CD4-positive, CD25-positive, alpha-beta regulatory T cell (primary cell): Measurements from ENCODE around the gene GRIN1. TPM values are rescaled to one million over a fixed set of nuclear protein-coding genes. Genes with fewer than 3 reads are reported as not detected.

Experiments used
- ATAC-seq, 2 donors: fragments of 150-1000 bp; cut with Tn5 transposase; one replicate each; pipeline ENCODE4 v1.10.0; 2021; ENCODE audit warnings: low read depth in 2 of 2, moderate number of reproducible peaks in 2 of 2, moderate library complexity in 1 of 2
- DNase-seq, 3 donors: peaks; one replicate each; pipeline versions ENCODE4 v3.0.0 to v3.0.0-alpha.2; 2012 to 2022; ENCODE audit warnings: mixed read lengths in 1 of 3
- H3K27ac ChIP-seq: one replicate; pipeline ENCODE4 v1.7.0; 2013; ENCODE audit warnings: mild to moderate bottlenecking, low read length; ENCODE audit not compliant: insufficient read depth, poor library complexity, severe bottlenecking
- H3K27me3 ChIP-seq: one replicate; pipeline ENCODE4 v1.7.0; 2013; ENCODE audit warnings: low read length; ENCODE audit not compliant: control insufficient read depth, insufficient read depth
- H3K36me3 ChIP-seq: one replicate; pipeline ENCODE4 v1.7.0; 2013; ENCODE audit warnings: mild to moderate bottlenecking, low read length, moderate library complexity; ENCODE audit not compliant: control insufficient read depth, insufficient read depth
- H3K4me1 ChIP-seq: 2 replicates; pipeline ENCODE4 v1.7.0; 2013; ENCODE audit warnings: mild to moderate bottlenecking, low read length; ENCODE audit not compliant: insufficient read depth, control insufficient read depth, poor library complexity, severe bottlenecking
- H3K4me3 ChIP-seq: one replicate; pipeline ENCODE4 v1.7.0; 2013; ENCODE audit warnings: low read depth, mild to moderate bottlenecking, low read length, moderate library complexity
- H3K9me3 ChIP-seq, 2 experiments: 1 replicate in 1 of 2; 2 replicates in 1 of 2; pipeline ENCODE4 v1.7.0; 2013; ENCODE audit warnings: low read length in 2 of 2, mild to moderate bottlenecking in 1 of 2, moderate library complexity in 1 of 2; ENCODE audit not compliant: control insufficient read depth in 2 of 2
- H3K27ac Mint-ChIP-seq, 3 donors: one replicate each; pipeline ENCODE4 v1.8.0; 2020 to 2022; ENCODE audit warnings: mild to moderate bottlenecking in 3 of 3, mixed read lengths in 3 of 3, moderate library complexity in 2 of 3
- H3K27me3 Mint-ChIP-seq: one replicate; pipeline ENCODE4 v1.8.0; 2022; ENCODE audit warnings: mild to moderate bottlenecking, mixed read lengths
- H3K36me3 Mint-ChIP-seq: one replicate; pipeline ENCODE4 v1.8.0; 2020; ENCODE audit warnings: mixed read lengths
- H3K4me1 Mint-ChIP-seq, 4 donors: one replicate each; pipeline ENCODE4 v1.8.0; 2020 to 2022; ENCODE audit warnings: mixed read lengths in 4 of 4, mild to moderate bottlenecking in 1 of 4
- H3K4me3 Mint-ChIP-seq, 4 donors: one replicate each; pipeline ENCODE4 v1.8.0; 2020 to 2022; ENCODE audit warnings: mild to moderate bottlenecking in 4 of 4, mixed read lengths in 4 of 4, moderate library complexity in 3 of 4
- H3K9me3 Mint-ChIP-seq, 7 donors: one replicate each; pipeline ENCODE4 v1.8.0; 2020 to 2022; ENCODE audit warnings: mixed read lengths in 7 of 7, mild to moderate bottlenecking in 3 of 7, moderate library complexity in 2 of 7
- polyA plus RNA-seq, 4 donors: library from polyadenylated mRNA; unstranded; fragments of 300-500 nt; fragmentation: Illumina TruSeq; gene quantifications; one replicate each; pipeline ENCODE4 v1.2.3, GENCODE V29; 2021
- total RNA-seq: library from RNA; stranded (reverse); gene quantifications from one replicate; pipeline ENCODE4 v1.2.3, GENCODE V29; 2022

The GRIN1 gene
- total and polyA plus RNA-seq, 5 donors from 2014 or later: not detected

DNA sequence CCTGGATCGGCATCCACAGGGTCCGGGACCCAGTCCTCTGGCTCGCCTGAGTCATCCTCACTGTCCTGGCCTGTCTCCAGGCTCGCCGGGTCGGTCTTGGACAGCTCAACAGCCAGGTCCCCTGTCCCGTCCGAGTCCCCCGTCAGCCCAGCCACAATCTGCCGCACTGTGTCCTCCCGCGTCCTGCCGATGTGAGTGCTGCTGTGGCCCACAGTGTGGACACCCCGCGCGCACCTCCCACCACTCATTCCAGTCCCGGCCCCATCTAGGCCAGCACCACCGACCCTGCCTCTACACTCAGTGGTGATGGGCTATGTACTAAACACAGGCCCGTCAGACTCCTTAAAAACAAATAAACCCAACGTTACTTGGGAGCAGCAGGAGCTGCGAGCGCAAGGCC lies 42.7 kb downstream of the GRIN1 start:
- H3K4me1 Mint-ChIP-seq: peaks cover 0 to 20% (median 5%) of the 10 kb centered on the region in 4 donors
- H3K27me3 ChIP-seq: no peaks in the 10 kb centered on the region
- H3K27ac Mint-ChIP-seq: no peak overlapping the region
- H3K4me3 ChIP-seq: no peak overlapping the region
- no peak for ATAC-seq
- H3K36me3 ChIP-seq: peaks cover 49% of the 10 kb centered on the region
- no peak overlapping the region for H3K27ac ChIP-seq
- H3K27me3 Mint-ChIP-seq: peaks cover under 1% of the 10 kb centered on the region
- peaks cover 17% of the 10 kb centered on the region for H3K36me3 Mint-ChIP-seq
- H3K9me3 ChIP-seq: no peaks in the 10 kb centered on the region
- H3K4me3 Mint-ChIP-seq: no peak overlapping the region
- DNase-seq: no peak
- peaks cover 10% of the 10 kb centered on the region for H3K4me1 ChIP-seq
- peaks cover 0 to 2% (median 0%) of the 10 kb centered on the region in 7 donors for H3K9me3 Mint-ChIP-seq

GRCh38 chr9:137182836-137183235 lies 43.9 kb downstream of the GRIN1 start:
- no peak overlapping the region for H3K27ac Mint-ChIP-seq
- DNase-seq (no peak), ATAC-seq (no peak)
- Histone ChIP-seq H3K4me3 (no peak overlapping the region), H3K9me3 (no peaks in the 10 kb centered on the region), H3K27ac (no peak overlapping the region), H3K27me3 (no peaks in the 10 kb centered on the region), H3K36me3 (peaks cover 49% of the 10 kb centered on the region), H3K4me1 (peaks cover 21% of the 10 kb centered on the region)
- H3K9me3 Mint-ChIP-seq: peaks cover 0 to 2% (median 0%) of the 10 kb centered on the region in 7 donors
- peak overlapping the region in 1 of 4 donors; percentile 78 for H3K4me3 Mint-ChIP-seq
- H3K4me1 Mint-ChIP-seq: peaks cover 0 to 31% (median 13%) of the 10 kb centered on the region in 4 donors
- H3K36me3 Mint-ChIP-seq: peaks cover 12% of the 10 kb centered on the region
- H3K27me3 Mint-ChIP-seq: no peaks in the 10 kb centered on the region

DNA sequence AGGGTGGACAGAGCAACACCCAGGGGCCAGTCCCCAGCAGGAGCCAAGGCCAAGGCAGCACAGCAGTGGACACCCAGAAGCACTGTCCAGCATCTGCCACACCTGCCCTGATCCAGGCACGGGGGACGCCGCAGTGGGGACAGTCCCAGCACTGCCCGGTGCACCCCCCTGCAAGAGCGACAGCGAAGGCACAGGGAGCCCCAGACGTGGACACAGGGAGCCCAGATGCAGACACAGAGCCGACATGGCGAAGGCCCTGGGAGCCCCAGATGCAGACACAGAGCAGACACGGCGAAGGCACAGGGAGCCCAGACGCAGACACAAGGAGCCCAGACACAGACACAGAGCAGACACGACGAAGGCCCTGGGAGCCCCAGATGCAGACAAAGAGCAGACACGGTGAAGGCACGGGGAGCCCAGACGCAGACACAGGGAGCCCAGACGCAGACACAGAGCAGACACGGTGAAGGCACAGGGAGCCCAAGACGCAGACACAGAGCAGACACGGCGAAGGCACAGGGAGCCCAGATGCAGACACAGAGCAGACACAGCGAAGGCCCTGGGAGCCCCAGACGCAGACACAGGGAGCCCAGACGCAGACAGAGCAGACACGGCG lies 45.1 kb downstream of the GRIN1 start:
- Histone ChIP-seq H3K27ac (no peak overlapping the region), H3K9me3 (no peaks in the 10 kb centered on the region), H3K27me3 (no peaks in the 10 kb centered on the region), H3K4me1 (peaks cover 27% of the 10 kb centered on the region), H3K36me3 (peaks cover 48% of the 10 kb centered on the region), H3K4me3 (no peak overlapping the region)
- Mint-ChIP-seq H3K9me3 (peaks cover 0 to 2% (median 0%) of the 10 kb centered on the region in 7 donors), H3K4me1 (peaks cover 0 to 37% (median 13%) of the 10 kb centered on the region in 4 donors), H3K27me3 (no peaks in the 10 kb centered on the region), H3K4me3 (peak overlapping the region in 2 of 4 donors; percentile 48 to 60), H3K27ac (no peak overlapping the region), H3K36me3 (peaks cover 11% of the 10 kb centered on the region)
- no peak for DNase-seq
- no peak for ATAC-seq

- H3K4me1 Mint-ChIP-seq: peaks cover 0 to 43% (median 13%) of the 10 kb centered on the region in 4 donors
- peak overlapping the region in 1 of 4 donors; percentile 31 for H3K4me3 Mint-ChIP-seq
- no peaks in the 10 kb centered on the region for H3K27me3 Mint-ChIP-seq
- Histone ChIP-seq H3K36me3 (peaks cover 42% of the 10 kb centered on the region), H3K27me3 (no peaks in the 10 kb centered on the region), H3K4me1 (peaks cover 36% of the 10 kb centered on the region), H3K9me3 (no peaks in the 10 kb centered on the region), H3K4me3 (no peak overlapping the region), H3K27ac (no peak overlapping the region)
- peaks cover 8% of the 10 kb centered on the region for H3K36me3 Mint-ChIP-seq
- ATAC-seq (no peak), DNase-seq (no peak)
- no peak overlapping the region for H3K27ac Mint-ChIP-seq
- H3K9me3 Mint-ChIP-seq: peaks cover 0 to 2% (median 0%) of the 10 kb centered on the region in 7 donors
Measured at GRCh38 chr9:137184881-137185660, 46.1 kb downstream of the GRIN1 start.

GRCh38 chr9:137185921-137186320 lies 47.0 kb downstream of the GRIN1 start:
- Histone ChIP-seq H3K9me3 (no peaks in the 10 kb centered on the region), H3K27me3 (no peaks in the 10 kb centered on the region), H3K27ac (no peak overlapping the region), H3K36me3 (peaks cover 39% of the 10 kb centered on the region), H3K4me1 (peaks cover 39% of the 10 kb centered on the region), H3K4me3 (no peak overlapping the region)
- Mint-ChIP-seq H3K27ac (no peak overlapping the region), H3K9me3 (peaks cover 0 to 2% (median 0%) of the 10 kb centered on the region in 7 donors), H3K36me3 (peaks cover 8% of the 10 kb centered on the region), H3K27me3 (no peaks in the 10 kb centered on the region), H3K4me1 (peaks cover 0 to 47% (median 13%) of the 10 kb centered on the region in 4 donors), H3K4me3 (peak overlapping the region in 3 of 4 donors; percentile 93 to 97 (median 95))
- DNase-seq (no peak), ATAC-seq (no peak)

GRCh38 chr9:137186385-137186784 lies 47.4 kb downstream of the GRIN1 start:
- peaks cover 0 to 2% (median 0%) of the 10 kb centered on the region in 7 donors for H3K9me3 Mint-ChIP-seq
- peak overlapping the region in 2 of 3 donors; percentile 89 to 94 for H3K27ac Mint-ChIP-seq
- H3K27me3 Mint-ChIP-seq: no peaks in the 10 kb centered on the region
- Histone ChIP-seq H3K27me3 (no peaks in the 10 kb centered on the region), H3K4me1 (peaks cover 39% of the 10 kb centered on the region), H3K4me3 (peak overlapping the region; percentile 71), H3K36me3 (peaks cover 35% of the 10 kb centered on the region), H3K27ac (no peak overlapping the region), H3K9me3 (no peaks in the 10 kb centered on the region)
- H3K4me3 Mint-ChIP-seq: peak overlapping the region in 3 of 4 donors; percentile 93 to 97 (median 95)
- H3K4me1 Mint-ChIP-seq: peaks cover 0 to 49% (median 13%) of the 10 kb centered on the region in 4 donors
- ATAC-seq: no peak
- DNase-seq: no peak
- peaks cover 8% of the 10 kb centered on the region for H3K36me3 Mint-ChIP-seq

DNA sequence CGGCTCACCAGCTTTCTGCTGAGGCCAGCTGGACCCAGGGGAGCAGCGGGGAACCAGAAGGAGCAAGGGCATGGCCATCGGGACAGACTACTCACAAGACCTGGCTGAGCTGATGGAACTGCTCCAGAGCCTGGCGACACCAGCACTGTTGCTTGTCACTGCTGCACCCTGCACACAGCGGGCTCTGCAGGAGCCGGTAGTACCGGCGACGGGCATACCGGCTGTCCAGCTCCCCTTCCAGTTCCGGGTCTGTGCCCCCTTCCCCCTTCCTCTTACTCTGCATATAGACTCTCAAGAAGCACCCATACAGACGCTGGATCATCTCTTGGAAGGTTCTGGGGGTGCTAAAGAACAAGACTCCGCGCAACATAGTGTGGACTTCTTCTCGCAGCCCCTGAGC lies 48.4 kb downstream of the GRIN1 start:
- Histone ChIP-seq H3K27me3 (no peaks in the 10 kb centered on the region), H3K27ac (peak overlapping the region; percentile 98), H3K9me3 (no peaks in the 10 kb centered on the region), H3K4me1 (peaks cover 39% of the 10 kb centered on the region), H3K36me3 (peaks cover 30% of the 10 kb centered on the region), H3K4me3 (peak overlapping the region; percentile 71)
- Mint-ChIP-seq H3K4me3 (peak overlapping the region; percentile 92 to 97 (median 94)), H3K9me3 (peaks cover 0 to 2% (median 0%) of the 10 kb centered on the region in 7 donors), H3K27ac (peak overlapping the region; percentile 92 to 96 (median 94)), H3K36me3 (peaks cover 4% of the 10 kb centered on the region), H3K27me3 (no peaks in the 10 kb centered on the region), H3K4me1 (peaks cover 0 to 49% (median 13%) of the 10 kb centered on the region in 4 donors)
- ATAC-seq: no peak
- DNase-seq: no peak
